Kidney (tissue), 14 donors: ENCODE results near the gene DSCAML1. TPM values are rescaled to one million over a fixed set of nuclear protein-coding genes. Genes with fewer than 3 reads are reported as not detected.

Experiments used
- DNase-seq, 5 donors: peaks; one replicate each; pipeline ENCODE4 v3.0.0-alpha.2; 2013 to 2020
- FAIRE-seq: peaks from 2 replicates; lab custom pipeline; 2012; peaks lifted over from hg19 to GRCh38; lab: Jason Lieb, UNC
- H3K27ac ChIP-seq, 2 donors: one replicate each; pipeline ENCODE4 v1.7.0; 2013; ENCODE audit warnings: low read depth in 2 of 2, low read length in 2 of 2, inconsistent platforms in 1 of 2
- H3K27me3 ChIP-seq: one replicate; pipeline ENCODE4 v1.7.1; 2013; ENCODE audit warnings: low read length, inconsistent platforms; ENCODE audit not compliant: control insufficient read depth, insufficient read depth
- H3K36me3 ChIP-seq, 3 donors: one replicate each; pipeline versions ENCODE4 v1.7.0 to v1.7.1; 2013; ENCODE audit warnings: low read length in 3 of 3, control low read depth in 1 of 3, inconsistent platforms in 1 of 3; ENCODE audit not compliant: insufficient read depth in 3 of 3, control insufficient read depth in 2 of 3
- H3K4me1 ChIP-seq, 3 donors: one replicate each; pipeline versions ENCODE4 v1.7.0 to v1.7.1; 2013; ENCODE audit warnings: low read length in 3 of 3, inconsistent platforms in 1 of 3, low read depth in 1 of 3; ENCODE audit not compliant: control insufficient read depth in 2 of 3, insufficient read depth in 2 of 3
- H3K4me3 ChIP-seq, 3 donors: one replicate each; pipeline versions ENCODE4 v1.7.0 to v1.8.1; 2013; ENCODE audit warnings: low read length in 3 of 3, control low read depth in 1 of 3, inconsistent platforms in 1 of 3
- H3K9ac ChIP-seq, 3 donors: one replicate each; pipeline versions ENCODE4 v1.7.0 to v1.7.1; 2013; ENCODE audit warnings: low read length in 3 of 3, control low read depth in 1 of 3, inconsistent platforms in 1 of 3
- H3K9me3 ChIP-seq, 3 donors: one replicate each; pipeline versions ENCODE4 v1.7.0 to v1.7.1; 2013; ENCODE audit warnings: low read length in 3 of 3, control low read depth in 1 of 3, inconsistent platforms in 1 of 3; ENCODE audit not compliant: control insufficient read depth in 2 of 3, insufficient read depth in 1 of 3
- CTCF ChIP-seq: IDR thresholded peaks from 3 replicates; pipeline ENCODE4 v1.5.1; 2012; ENCODE audit warnings: mild to moderate bottlenecking, moderate library complexity, borderline replicate concordance; ENCODE audit not compliant: insufficient read depth; ENCODE audit errors: extremely low read depth
- intact Hi-C: fragments of 100-400 bp; cut with DNase I; formaldehyde crosslinking; loops from one replicate; pipeline ENCODE4 v1.11.1; 2022
- polyA plus RNA-seq: library from polyadenylated mRNA; stranded (reverse); fragments of 350-450 nt; fragmentation: Illumina TruSeq; extraction: RNeasy Lipid Tissue Mini Kit (QIAGEN cat#74804); gene quantifications from one replicate; pipeline ENCODE4 v1.2.3, GENCODE V29; 2014; ENCODE audit warnings: low read depth, low replicate concordance; ENCODE audit not compliant: insufficient read depth
- total RNA-seq: library from RNA; stranded (reverse); fragmentation: NEBNext Ultra II Directional; extraction: Animal tissue kit (Norgen Biotek cat#: 25700); gene quantifications from one replicate; pipeline ENCODE4 v1.2.1, GENCODE V29; 2021
- donor health status: control.
- donor health status: control.
- donor health status: control.
- donor health status: control.
- donor health status: control.
- donor health status: DM: yes; HTN: yes; CAD: no.
- donor health status: Normal renal cell carcinoma (clear cell type).

The DSCAML1 gene
- total and polyA plus RNA-seq, 2 donors from 2014 or later: 0.95 to 17.3 TPM

GRCh38 chr11:117462183-117462863, 334.7 kb downstream of the DSCAML1 start:
- H3K27me3 ChIP-seq: no peaks in the 10 kb centered on the region
- FAIRE-seq: no peak

GRCh38 chr11:117461396-117462182, 335.4 kb downstream of the DSCAML1 start:
- Histone ChIP-seq H3K4me3 (no peak overlapping the region), H3K36me3 (peaks cover 0 to 2% (median 0%) of the 10 kb centered on the region in 3 donors), H3K27ac (no peak overlapping the region), H3K9ac (no peak overlapping the region), H3K9me3 (no peaks in the 10 kb centered on the region), H3K4me1 (no peaks in the 10 kb centered on the region), H3K27me3 (no peaks in the 10 kb centered on the region)
- no peak for FAIRE-seq
- intact Hi-C loops: no loop called here
- no peak for DNase-seq
- no peak for TF ChIP-seq CTCF

More at GRCh38 chr11:117462183-117462863, 334.7 kb downstream of the DSCAML1 start:
- no peaks in the 10 kb centered on the region for H3K9me3 ChIP-seq
- H3K4me3 ChIP-seq: no peak overlapping the region
- no peaks in the 10 kb centered on the region for H3K4me1 ChIP-seq
- no peak overlapping the region for H3K9ac ChIP-seq
- no peak for TF ChIP-seq CTCF
- intact Hi-C loops: no loop called here
- DNase-seq: no peak
- H3K27ac ChIP-seq: no peak overlapping the region
- peaks cover 0 to 2% (median 0%) of the 10 kb centered on the region in 3 donors for H3K36me3 ChIP-seq

GRCh38 chr11:117459979-117460300, 337.1 kb downstream of the DSCAML1 start:
- Histone ChIP-seq H3K4me1 (no peaks in the 10 kb centered on the region), H3K36me3 (peaks cover 0 to 2% (median 0%) of the 10 kb centered on the region in 3 donors), H3K9me3 (peaks cover 0 to 2% (median 0%) of the 10 kb centered on the region in 3 donors), H3K9ac (no peak overlapping the region), H3K27me3 (no peaks in the 10 kb centered on the region), H3K4me3 (no peak overlapping the region), H3K27ac (no peak overlapping the region)
- intact Hi-C loops: no loop called here
- FAIRE-seq (no peak), DNase-seq (no peak)
- TF ChIP-seq CTCF: no peak
